GM23248 (cell line): ENCODE results near the gene SLF2. TPM values are rescaled to one million over a fixed set of nuclear protein-coding genes. Genes with fewer than 3 reads are reported as not detected.

Source experiments
- DNase-seq: peaks from one replicate; pipeline ENCODE4 v3.0.0-alpha.2; 2015
- H2AFZ ChIP-seq: fragments of 200-600 bp; sonication (generic); 2 replicates; pipeline ENCODE4 v1.6.1; 2016; ENCODE audit warnings: antibody characterized with exemption
- H3F3A ChIP-seq: fragments of 200-600 bp; sonication (generic); 2 replicates; pipeline ENCODE4 v1.6.1; 2016; ENCODE audit warnings: mild to moderate bottlenecking, antibody characterized with exemption, mixed run types; ENCODE audit not compliant: insufficient read depth
- H3K27ac ChIP-seq: fragments of 200-600 bp; sonication (generic); 2 replicates; pipeline ENCODE4 v1.5.1; 2016; ENCODE audit warnings: mild to moderate bottlenecking
- H3K27me3 ChIP-seq: fragments of 200-600 bp; sonication (generic); replicated peaks from 2 replicates; pipeline ENCODE4 v1.6.1; 2016; ENCODE audit warnings: mild to moderate bottlenecking; ENCODE audit not compliant: insufficient read depth
- H3K36me3 ChIP-seq: fragments of 200-600 bp; sonication (generic); 2 replicates; pipeline ENCODE4 v1.6.1; 2016; ENCODE audit warnings: low read depth, mild to moderate bottlenecking
- H3K4me1 ChIP-seq: fragments of 200-600 bp; sonication (generic); 2 replicates; pipeline ENCODE4 v1.6.1; 2016; ENCODE audit warnings: mild to moderate bottlenecking; ENCODE audit not compliant: insufficient read depth
- H3K4me2 ChIP-seq: fragments of 200-600 bp; sonication (generic); one replicate; pipeline ENCODE4 v1.6.1; 2016; ENCODE audit warnings: mild to moderate bottlenecking; ENCODE audit not compliant: unreplicated experiment
- H3K4me3 ChIP-seq: fragments of 200-600 bp; sonication (generic); 2 replicates; pipeline ENCODE4 v1.5.1; 2016; ENCODE audit warnings: mild to moderate bottlenecking
- H3K79me2 ChIP-seq: fragments of 200-600 bp; sonication (generic); 2 replicates; pipeline ENCODE4 v1.6.1; 2016; ENCODE audit warnings: mild to moderate bottlenecking; ENCODE audit not compliant: insufficient read depth
- H3K9ac ChIP-seq: fragments of 200-600 bp; sonication (generic); 2 replicates; pipeline ENCODE4 v1.6.1; 2016; ENCODE audit warnings: mild to moderate bottlenecking
- H3K9me2 ChIP-seq: fragments of 200-600 bp; sonication (generic); 2 replicates; pipeline ENCODE4 v1.6.1; 2016; ENCODE audit warnings: mixed run types, mild to moderate bottlenecking, moderate library complexity; ENCODE audit not compliant: insufficient read depth
- H3K9me3 ChIP-seq: fragments of 200-600 bp; sonication (generic); one replicate; pipeline ENCODE4 v1.6.1; 2017; ENCODE audit warnings: low read depth
- H4K20me1 ChIP-seq: fragments of 200-600 bp; sonication (generic); 2 replicates; pipeline ENCODE4 v1.6.0; 2016; ENCODE audit not compliant: insufficient read depth
- EZH2 ChIP-seq: fragments of 200-600 bp; sonication (generic); IDR thresholded peaks from 2 replicates; pipeline ENCODE4 v1.6.1; 2018; ENCODE audit warnings: antibody characterized with exemption, mild to moderate bottlenecking; ENCODE audit not compliant: insufficient read depth, poor library complexity, severe bottlenecking
- EZH2phosphoT487 ChIP-seq: fragments of 200-600 bp; sonication (generic); IDR thresholded peaks from 2 replicates; pipeline ENCODE4 v1.6.1; 2018; ENCODE audit warnings: antibody characterized with exemption, moderate library complexity, mild to moderate bottlenecking, low read depth; ENCODE audit not compliant: insufficient read depth
- WGBS, 2 experiments: methylation state at CpG; one replicate each; pipeline ENCODE4 v1.1.6; 2015 to 2017; ENCODE audit warnings: low lambda C conversion rate in 2 of 2, low coverage in 1 of 2; ENCODE audit errors: missing lambda C conversion rate in 2 of 2; 5-methylcytosine and 5-hydroxymethylcytosine counted together
- in situ Hi-C: fragments of 300-500 bp; cut with MboI; formaldehyde crosslinking; loops from 2 replicates; pipeline ENCODE4 v1.15.0; 2020
- polyA plus RNA-seq: library from polyadenylated mRNA; unstranded; fragments of >200 nt; fragmentation: Nextera tagmentation; extraction: Ambion mirVana; gene quantifications from 2 replicates; pipeline ENCODE4 v1.2.1, GENCODE V29; 2016
- total RNA-seq: library from RNA; depleted of rRNA; stranded (reverse); fragments of >200 nt; shearing (Covaris generic); gene quantifications from 2 replicates; pipeline ENCODE4 v1.2.3, GENCODE V29; 2014

Gene SLF2
- total and polyA plus RNA-seq, 2 experiments from 2014 or later, result 12.5 to 15.6 TPM

GRCh38 chr10:100934084-100934659 lies 21.4 kb downstream of the SLF2 start:
- WGBS, 2 experiments, result 94 to 97% methylated on average over 3 of the region's 3 CpGs
- peak; percentile 34 for DNase-seq
- Histone ChIP-seq H3K9me2 (no peaks in the 10 kb centered on the region), H3F3A (peaks cover 21% of the 10 kb centered on the region; the same call in 1 of the 2 replicates), H3K79me2 (no peaks in the 10 kb centered on the region), H3K36me3 (peaks cover 76% of the 10 kb centered on the region), H3K4me1 (no peaks in the 10 kb centered on the region), H3K27me3 (no peaks in the 10 kb centered on the region), H2AFZ (no peak overlapping the region), H3K4me3 (no peak overlapping the region), H3K9ac (no peak overlapping the region), H3K4me2 (no peak overlapping the region), H3K9me3 (no peaks in the 10 kb centered on the region), H3K27ac (no peak overlapping the region), H4K20me1 (no peaks in the 10 kb centered on the region)
- in situ Hi-C loops, result no loop called here
- TF ChIP-seq EZH2phosphoT487, result no peak
- TF ChIP-seq EZH2, result no peak

- H3K27me3 ChIP-seq, result no peaks in the 10 kb centered on the region
- DNase-seq, result peak; percentile 28
- H3F3A ChIP-seq, result 0 out of 2 replicates have a peak, but pooled peaks cover 8% of the 10 kb centered on the region
- no peak overlapping the region for H3K4me3 ChIP-seq
- TF ChIP-seq EZH2phosphoT487, result no peak
- no peak for TF ChIP-seq EZH2
- no peak overlapping the region for H3K4me2 ChIP-seq
- in situ Hi-C loops, result no loop called here
- no peak overlapping the region for H2AFZ ChIP-seq
- peak overlapping the region; percentile 2; the same call in 1 of the 2 replicates for H3K27ac ChIP-seq
- H3K36me3 ChIP-seq, result peaks cover 46% of the 10 kb centered on the region
- H3K9ac ChIP-seq, result no peak overlapping the region
- no peaks in the 10 kb centered on the region for H3K9me2 ChIP-seq
- H4K20me1 ChIP-seq, result no peaks in the 10 kb centered on the region
- H3K79me2 ChIP-seq, result no peaks in the 10 kb centered on the region
- H3K4me1 ChIP-seq, result peaks cover 11% of the 10 kb centered on the region
- no peaks in the 10 kb centered on the region for H3K9me3 ChIP-seq
Measured at GRCh38 chr10:100939763-100940344, 27.1 kb downstream of the SLF2 start.

GRCh38 chr10:100942229-100942628 lies 29.5 kb downstream of the SLF2 start:
- in situ Hi-C loops, result no loop called here
- Histone ChIP-seq H4K20me1 (no peaks in the 10 kb centered on the region), H3F3A (0 out of 2 replicates have a peak, but pooled peaks cover 8% of the 10 kb centered on the region), H3K79me2 (no peaks in the 10 kb centered on the region), H3K9me2 (no peaks in the 10 kb centered on the region), H3K36me3 (peaks cover 61% of the 10 kb centered on the region), H3K27me3 (no peaks in the 10 kb centered on the region), H3K9ac (no peak overlapping the region), H3K9me3 (no peaks in the 10 kb centered on the region), H3K4me1 (peaks cover 11% of the 10 kb centered on the region), H3K4me2 (no peak overlapping the region), H2AFZ (no peak overlapping the region), H3K27ac (no peak overlapping the region), H3K4me3 (no peak overlapping the region)
- no peak for DNase-seq
- 95 to 99% methylated on average over 3 of the region's 3 CpGs for WGBS, 2 experiments
- TF ChIP-seq EZH2 (no peak), EZH2phosphoT487 (no peak)

- H3K4me1 ChIP-seq, result peaks cover 11% of the 10 kb centered on the region
Measured at GRCh38 chr10:100943508-100943907, 30.7 kb downstream of the SLF2 start.

GRCh38 chr10:100945754-100946153 lies 33.0 kb downstream of the SLF2 start:
- H3K4me2 ChIP-seq, result no peak overlapping the region
- peaks cover 71% of the 10 kb centered on the region for H3K36me3 ChIP-seq
- H3K9ac ChIP-seq, result no peak overlapping the region
- no peaks in the 10 kb centered on the region for H3K4me1 ChIP-seq
- no peak overlapping the region for H2AFZ ChIP-seq
- TF ChIP-seq EZH2phosphoT487 (no peak), EZH2 (no peak)
- DNase-seq, result peak; percentile 4
- H3K4me3 ChIP-seq, result no peak overlapping the region
- H4K20me1 ChIP-seq, result no peaks in the 10 kb centered on the region
- in situ Hi-C loops, result no loop called here
- H3K79me2 ChIP-seq, result no peaks in the 10 kb centered on the region
- H3K9me2 ChIP-seq, result no peaks in the 10 kb centered on the region
- no peaks in the 10 kb centered on the region for H3K27me3 ChIP-seq
- H3F3A ChIP-seq, result no peaks in the 10 kb centered on the region
- no peaks in the 10 kb centered on the region for H3K9me3 ChIP-seq
- H3K27ac ChIP-seq, result no peak overlapping the region

More at GRCh38 chr10:100943508-100943907, 30.7 kb downstream of the SLF2 start:
- Histone ChIP-seq H3K9ac (no peak overlapping the region), H3K4me3 (no peak overlapping the region), H3K36me3 (peaks cover 60% of the 10 kb centered on the region), H3K9me3 (no peaks in the 10 kb centered on the region), H4K20me1 (no peaks in the 10 kb centered on the region), H3K27ac (no peak overlapping the region), H3K27me3 (no peaks in the 10 kb centered on the region), H3F3A (0 out of 2 replicates have a peak, but pooled peaks cover 8% of the 10 kb centered on the region), H3K9me2 (no peaks in the 10 kb centered on the region), H3K4me2 (no peak overlapping the region), H3K79me2 (no peaks in the 10 kb centered on the region), H2AFZ (no peak overlapping the region)
- in situ Hi-C loops, result no loop called here
- TF ChIP-seq EZH2phosphoT487 (no peak), EZH2 (no peak)
- DNase-seq, result no peak
